Stimulated activated naive CD8-positive, alpha-beta T cell treated with anti-CD3 and anti-CD28 coated beads, Interleukin-15, Interleukin-2, amounts not matched to agents 100 ng/mL and 50 ng/mL, for 24 hours (primary cell): ENCODE measurements around the gene TMED4.
A peak's percentile ranks its signal among the peaks of the same experiment; 100 is the strongest.
"Not testable (repeated sequence)": the region's sequence is repeated elsewhere in the genome, so short reads cannot be mapped to it uniquely, and the experiment has no call there.

Experiments
- H3K27ac Mint-ChIP-seq: one replicate; pipeline ENCODE4 v1.8.0; 2021; ENCODE audit warnings: mild to moderate bottlenecking, mixed read lengths
- H3K27me3 Mint-ChIP-seq: one replicate; pipeline ENCODE4 v1.8.0; 2021; ENCODE audit warnings: mixed read lengths
- H3K36me3 Mint-ChIP-seq: one replicate; pipeline ENCODE4 v1.8.0; 2021; ENCODE audit warnings: low read depth, mixed read lengths
- H3K4me1 Mint-ChIP-seq: one replicate; pipeline ENCODE4 v1.8.0; 2021; ENCODE audit warnings: low read depth, mixed read lengths
- H3K4me3 Mint-ChIP-seq: one replicate; pipeline ENCODE4 v1.8.0; 2021; ENCODE audit warnings: mild to moderate bottlenecking, mixed read lengths
- H3K9me3 Mint-ChIP-seq: one replicate; pipeline ENCODE4 v1.8.0; 2021; ENCODE audit warnings: mixed read lengths

The TMED4 gene

DNA sequence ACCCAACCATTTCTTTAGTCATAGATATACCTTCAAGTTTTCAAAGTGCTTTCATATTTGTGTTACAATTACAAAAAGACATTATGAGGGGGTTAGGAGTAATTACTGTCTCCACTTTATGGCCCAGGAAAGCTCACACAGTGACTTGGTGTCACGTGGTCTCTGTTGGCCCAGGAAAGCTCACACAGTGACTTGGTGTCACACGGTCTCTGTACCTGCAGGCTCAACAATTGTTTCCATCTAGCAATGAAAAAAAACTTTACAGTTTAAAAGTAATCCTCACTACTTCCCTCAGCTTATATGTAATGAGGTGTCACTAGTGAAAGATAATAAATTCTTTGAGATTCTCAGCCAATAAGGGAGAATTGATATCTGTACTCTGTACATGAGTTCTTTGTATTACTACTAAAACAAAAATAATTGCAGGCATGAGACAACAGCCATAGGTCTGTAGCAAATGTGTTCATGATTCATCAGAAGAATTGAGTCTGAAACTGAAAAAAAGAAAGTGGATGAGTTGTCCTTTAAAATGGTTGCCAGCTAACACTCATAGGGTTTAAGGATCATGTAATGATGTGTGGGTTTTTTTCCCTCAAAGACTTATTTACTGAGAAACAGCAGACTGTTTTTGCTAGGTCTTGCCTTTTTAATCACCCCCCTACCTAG is 35.3 kb upstream of the TMED4 start:
- Mint-ChIP-seq H3K27ac (peak overlapping the region; percentile 90), H3K27me3 (no peaks in the 10 kb centered on the region), H3K9me3 (no peaks in the 10 kb centered on the region), H3K4me1 (peaks cover 83% of the 10 kb centered on the region), H3K36me3 (peaks cover 35% of the 10 kb centered on the region), H3K4me3 (peak overlapping the region; percentile 58)

- Mint-ChIP-seq H3K9me3 (no peaks in the 10 kb centered on the region), H3K36me3 (peaks cover 41% of the 10 kb centered on the region), H3K27me3 (no peaks in the 10 kb centered on the region), H3K27ac (no peak overlapping the region), H3K4me3 (no peak overlapping the region), H3K4me1 (peaks cover 82% of the 10 kb centered on the region)
Observed at GRCh38 chr7:44616545-44616944, 34.5 kb upstream of the TMED4 start.

DNA sequence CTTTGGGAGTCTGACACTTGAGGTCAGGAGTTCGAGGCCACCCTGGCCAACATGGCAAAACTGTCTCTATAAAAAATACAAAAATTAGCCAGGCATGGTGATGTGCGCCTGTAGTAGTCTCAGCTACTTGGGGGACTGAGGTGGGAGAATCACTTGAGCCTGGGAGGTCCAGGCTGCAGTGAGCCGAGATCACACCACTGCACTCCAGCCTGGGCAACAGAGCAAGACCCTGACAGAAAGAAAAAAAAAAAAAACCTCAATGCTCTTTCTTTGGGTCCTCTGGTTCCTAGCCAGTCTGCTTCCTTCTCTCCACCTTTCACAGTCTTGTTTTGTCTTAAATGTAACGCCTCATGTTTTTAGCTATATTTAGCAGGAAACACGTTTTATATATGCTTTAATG is 33.8 kb upstream of the TMED4 start:
- H3K9me3 Mint-ChIP-seq: no peaks in the 10 kb centered on the region
- no peaks in the 10 kb centered on the region for H3K27me3 Mint-ChIP-seq
- H3K27ac Mint-ChIP-seq: peak overlapping the region; percentile 68
- peaks cover 75% of the 10 kb centered on the region for H3K4me1 Mint-ChIP-seq
- peaks cover 34% of the 10 kb centered on the region for H3K36me3 Mint-ChIP-seq
- H3K4me3 Mint-ChIP-seq: no peak overlapping the region

DNA sequence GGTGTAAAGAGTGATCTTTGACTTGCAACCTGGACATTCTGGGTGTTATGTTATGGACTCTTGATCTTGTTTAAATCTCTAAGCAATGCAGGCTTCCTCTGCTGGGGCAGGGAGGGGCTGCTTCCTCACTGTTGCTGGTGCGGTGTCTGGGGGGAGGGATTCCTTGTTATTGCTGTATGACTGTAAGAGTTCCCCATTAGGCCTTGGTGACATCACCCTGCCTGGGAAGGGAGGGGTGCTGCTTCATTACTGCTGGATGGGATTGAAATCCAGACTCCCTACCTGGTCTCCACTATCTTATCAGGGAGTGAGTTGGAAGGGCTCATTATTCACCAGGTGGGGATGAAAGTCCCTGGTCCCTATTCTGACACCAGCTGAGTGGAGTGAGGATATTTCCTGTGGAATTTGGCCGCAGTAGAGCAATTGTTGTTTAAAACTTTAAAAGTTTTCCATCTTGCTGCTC is 33.1 kb upstream of the TMED4 start:
- H3K27me3 Mint-ChIP-seq: no peaks in the 10 kb centered on the region
- no peak overlapping the region for H3K4me3 Mint-ChIP-seq
- peaks cover 30% of the 10 kb centered on the region for H3K36me3 Mint-ChIP-seq
- H3K27ac Mint-ChIP-seq: peak overlapping the region; percentile 63
- H3K9me3 Mint-ChIP-seq: no peaks in the 10 kb centered on the region
- peaks cover 72% of the 10 kb centered on the region for H3K4me1 Mint-ChIP-seq

- H3K36me3 Mint-ChIP-seq: peaks cover 24% of the 10 kb centered on the region
- no peaks in the 10 kb centered on the region for H3K27me3 Mint-ChIP-seq
- H3K4me1 Mint-ChIP-seq: peaks cover 65% of the 10 kb centered on the region
- H3K9me3 Mint-ChIP-seq: no peaks in the 10 kb centered on the region
- no peak overlapping the region for H3K4me3 Mint-ChIP-seq
- no peak overlapping the region for H3K27ac Mint-ChIP-seq
Observed at GRCh38 chr7:44609829-44610228, 27.8 kb upstream of the TMED4 start.

DNA sequence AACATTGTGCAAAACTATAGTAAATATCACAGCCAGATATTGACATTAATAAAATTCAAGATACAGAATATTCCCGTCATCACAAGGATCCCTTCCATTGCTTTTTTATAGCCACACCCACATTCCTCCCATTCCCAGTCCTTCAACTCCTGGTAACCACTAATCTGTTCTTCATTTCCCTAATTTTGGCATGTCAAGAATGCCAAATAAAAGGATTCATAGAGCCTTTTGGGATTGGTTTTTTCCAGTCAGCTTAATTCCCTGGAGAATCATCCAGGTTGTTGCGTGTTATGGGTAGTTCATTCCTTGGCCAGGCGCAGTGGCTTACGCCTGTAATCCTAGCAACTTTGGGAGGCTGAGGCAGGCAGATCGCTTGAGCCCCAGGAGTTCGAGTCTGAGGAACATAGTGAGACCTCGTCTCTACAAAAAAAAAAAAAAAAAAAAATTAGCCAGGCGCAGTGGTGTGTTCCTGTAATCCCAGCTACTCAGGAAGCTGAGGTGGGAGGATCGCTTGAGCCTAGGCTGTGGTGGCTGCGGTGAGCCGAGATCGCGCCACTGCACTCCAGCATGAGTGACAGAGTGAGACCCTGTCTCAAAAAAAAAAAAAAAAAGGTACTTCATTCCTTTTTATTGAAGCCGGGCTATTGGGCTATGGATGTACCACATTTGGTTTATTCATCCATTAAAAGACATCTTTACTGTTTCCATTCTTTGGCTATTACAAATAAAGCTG is 27.1 kb upstream of the TMED4 start:
- Mint-ChIP-seq H3K36me3 (peaks cover 18% of the 10 kb centered on the region), H3K4me3 (peak overlapping the region; percentile 49), H3K9me3 (no peaks in the 10 kb centered on the region), H3K4me1 (peaks cover 59% of the 10 kb centered on the region), H3K27me3 (no peaks in the 10 kb centered on the region), H3K27ac (peak overlapping the region; percentile 61)

GRCh38 chr7:44607141-44608068 is 25.4 kb upstream of the TMED4 start:
- Mint-ChIP-seq H3K27me3 (no peaks in the 10 kb centered on the region), H3K9me3 (no peaks in the 10 kb centered on the region), H3K36me3 (peaks cover 17% of the 10 kb centered on the region), H3K4me3 (peak overlapping the region; percentile 93), H3K4me1 (peaks cover 54% of the 10 kb centered on the region), H3K27ac (peak overlapping the region; percentile 97)

GRCh38 chr7:44606341-44607140 is 24.5 kb upstream of the TMED4 start, which contains the start of gene OGDH:
TSS of gene OGDH (plus strand) at chr7:44606627. CDS start at chr7:44624344, 17,717 bp downstream.
- peaks cover 47% of the 10 kb centered on the region for H3K4me1 Mint-ChIP-seq
- peak within 1 kb of the TSS; percentile 97 for H3K27ac Mint-ChIP-seq
- H3K36me3 Mint-ChIP-seq: peaks cover 11% of the 10 kb centered on the region
- no peaks in the 10 kb centered on the region for H3K9me3 Mint-ChIP-seq
- no peaks in the 10 kb centered on the region for H3K27me3 Mint-ChIP-seq
- peak within 1 kb of the TSS; percentile 93 for H3K4me3 Mint-ChIP-seq

GRCh38 chr7:44604941-44605340 is 22.9 kb upstream of the TMED4 start:
- peak overlapping the region; percentile 49 for H3K27ac Mint-ChIP-seq

DNA sequence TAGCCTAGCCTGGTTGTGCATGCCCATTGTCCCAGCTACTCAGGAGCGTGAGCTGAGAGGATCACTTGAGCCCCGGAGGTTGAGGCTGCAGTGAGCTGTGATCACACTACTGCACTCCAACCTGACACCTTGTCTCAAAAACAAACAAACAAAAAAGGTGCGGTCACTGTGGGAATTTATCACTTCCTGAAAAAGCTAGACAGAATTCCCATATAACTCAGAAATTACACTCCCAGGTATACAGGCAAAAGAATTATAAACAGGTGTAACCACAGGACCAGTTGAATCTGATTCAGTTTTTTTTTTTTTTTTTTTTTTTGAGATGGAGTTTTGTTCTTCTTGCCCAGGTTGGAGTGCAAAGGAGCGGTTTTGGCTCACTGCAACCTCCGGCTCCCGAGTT is 21.2 kb upstream of the TMED4 start:
- Mint-ChIP-seq H3K27me3 (no peaks in the 10 kb centered on the region), H3K27ac (no peak overlapping the region), H3K4me1 (peaks cover 23% of the 10 kb centered on the region), H3K4me3 (no peak overlapping the region), H3K9me3 (no peaks in the 10 kb centered on the region), H3K36me3 (peaks cover 8% of the 10 kb centered on the region)

More at GRCh38 chr7:44604941-44605340, 22.9 kb upstream of the TMED4 start:
- H3K9me3 Mint-ChIP-seq: no peaks in the 10 kb centered on the region
- peaks cover 11% of the 10 kb centered on the region for H3K36me3 Mint-ChIP-seq
- no peaks in the 10 kb centered on the region for H3K27me3 Mint-ChIP-seq
- no peak overlapping the region for H3K4me3 Mint-ChIP-seq
- peaks cover 41% of the 10 kb centered on the region for H3K4me1 Mint-ChIP-seq

- no peaks in the 10 kb centered on the region for H3K9me3 Mint-ChIP-seq
- H3K27ac Mint-ChIP-seq: no peak overlapping the region
- no peak overlapping the region for H3K4me3 Mint-ChIP-seq
- H3K36me3 Mint-ChIP-seq: peaks cover 7% of the 10 kb centered on the region
- peaks cover 18% of the 10 kb centered on the region for H3K4me1 Mint-ChIP-seq
- H3K27me3 Mint-ChIP-seq: no peaks in the 10 kb centered on the region
Observed at GRCh38 chr7:44602576-44602910, 20.5 kb upstream of the TMED4 start.

DNA sequence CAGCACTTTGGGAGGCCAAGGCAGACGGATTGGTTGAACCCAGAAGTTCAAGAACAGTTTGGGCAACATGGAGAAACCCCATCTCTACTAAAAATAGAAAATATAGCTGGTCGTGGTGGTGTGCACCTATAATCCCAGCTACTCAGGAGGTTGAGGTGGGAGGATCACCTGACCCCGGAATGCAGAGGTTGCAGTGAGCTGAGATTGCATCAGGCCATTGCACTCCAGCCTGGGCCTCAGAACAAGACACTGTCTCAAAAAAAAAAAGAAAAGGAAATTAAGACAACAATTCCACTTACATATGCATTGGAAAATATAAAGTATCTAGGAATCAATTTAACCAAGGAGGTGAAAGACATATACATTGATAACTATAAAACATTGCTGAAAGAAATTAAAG is 17.2 kb upstream of the TMED4 start:
- Mint-ChIP-seq H3K27ac (no peak overlapping the region), H3K9me3 (no peaks in the 10 kb centered on the region), H3K4me1 (no peaks in the 10 kb centered on the region), H3K27me3 (no peaks in the 10 kb centered on the region), H3K4me3 (no peak overlapping the region), H3K36me3 (no peaks in the 10 kb centered on the region)

DNA sequence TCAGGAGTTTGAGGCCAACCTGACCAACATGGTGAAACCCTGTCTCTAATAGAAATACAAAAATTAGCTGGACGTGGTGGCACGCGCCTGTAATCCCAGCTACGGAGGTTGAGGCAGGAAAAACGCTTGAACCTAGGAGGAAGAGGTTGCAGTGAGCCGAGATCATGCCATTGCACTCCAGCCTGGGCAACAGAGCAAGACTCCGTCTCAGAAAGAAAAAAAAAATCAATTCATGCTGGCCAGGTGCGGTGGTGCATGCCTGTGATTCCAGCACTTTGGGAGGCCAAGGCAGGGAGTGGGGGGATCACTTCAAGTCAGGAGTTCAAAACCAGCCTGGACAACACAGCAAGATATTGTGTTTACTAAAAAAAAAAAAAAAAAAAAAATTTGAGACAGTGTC is 15.2 kb upstream of the TMED4 start:
- not testable (repeated sequence) for H3K4me1 Mint-ChIP-seq, H3K9me3 Mint-ChIP-seq, H3K36me3 Mint-ChIP-seq, H3K4me3 Mint-ChIP-seq, H3K27me3 Mint-ChIP-seq, H3K27ac Mint-ChIP-seq

GRCh38 chr7:44595934-44596635 is 14.1 kb upstream of the TMED4 start:
- H3K4me3 Mint-ChIP-seq: no peak overlapping the region
- H3K27ac Mint-ChIP-seq: no peak overlapping the region
- no peaks in the 10 kb centered on the region for H3K27me3 Mint-ChIP-seq
- H3K4me1 Mint-ChIP-seq: no peaks in the 10 kb centered on the region
- no peaks in the 10 kb centered on the region for H3K36me3 Mint-ChIP-seq
- no peaks in the 10 kb centered on the region for H3K9me3 Mint-ChIP-seq
